RPMI7951 (cell line): Measurements from ENCODE around the gene SAG. TPM values are rescaled to one million over a fixed set of nuclear protein-coding genes. Genes with fewer than 3 reads are reported as not detected.
A peak's percentile ranks its signal among the peaks of the same experiment; 100 is the strongest.
"Not testable (repeated sequence)": the region's sequence is repeated elsewhere in the genome, so short reads cannot be mapped to it uniquely, and the experiment has no call there.

Experiments used
- DNase-seq: peaks from one replicate; pipeline ENCODE4 v3.0.0-alpha.2; 2012; ENCODE audit warnings: low read depth
- total RNA-seq: library from RNA; depleted of rRNA; stranded (reverse); fragments of >200 nt; shearing (Covaris generic); gene quantifications from 2 replicates; pipeline ENCODE4 v1.2.3, GENCODE V29; 2014

SAG gene
- total RNA-seq, 1 experiment from 2014 or later: 0.12 TPM

- DNase-seq: no peak
Observed at GRCh38 chr2:233354971-233355574, 47.5 kb downstream of the SAG start.

DNA sequence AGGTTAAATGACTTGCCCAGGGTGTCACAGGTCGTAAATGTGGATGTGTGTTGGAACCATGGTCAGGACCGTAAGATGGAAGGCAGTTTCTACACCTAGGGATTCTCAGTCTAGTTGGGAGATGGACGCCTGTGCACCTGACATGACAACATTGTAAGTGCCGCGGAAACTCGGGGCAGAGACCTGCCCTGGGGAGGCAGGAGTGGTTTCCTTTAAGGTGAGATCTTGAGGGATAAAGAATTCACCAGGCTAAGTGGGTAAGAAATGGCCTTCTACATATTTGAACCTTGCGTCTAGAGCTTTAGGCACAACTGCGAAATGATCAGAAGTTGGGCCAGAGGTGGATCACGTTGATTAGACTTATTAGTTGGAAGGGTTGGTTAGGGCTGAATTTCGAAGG lies 48.3 kb downstream of the SAG start:
- no peak for DNase-seq

DNA sequence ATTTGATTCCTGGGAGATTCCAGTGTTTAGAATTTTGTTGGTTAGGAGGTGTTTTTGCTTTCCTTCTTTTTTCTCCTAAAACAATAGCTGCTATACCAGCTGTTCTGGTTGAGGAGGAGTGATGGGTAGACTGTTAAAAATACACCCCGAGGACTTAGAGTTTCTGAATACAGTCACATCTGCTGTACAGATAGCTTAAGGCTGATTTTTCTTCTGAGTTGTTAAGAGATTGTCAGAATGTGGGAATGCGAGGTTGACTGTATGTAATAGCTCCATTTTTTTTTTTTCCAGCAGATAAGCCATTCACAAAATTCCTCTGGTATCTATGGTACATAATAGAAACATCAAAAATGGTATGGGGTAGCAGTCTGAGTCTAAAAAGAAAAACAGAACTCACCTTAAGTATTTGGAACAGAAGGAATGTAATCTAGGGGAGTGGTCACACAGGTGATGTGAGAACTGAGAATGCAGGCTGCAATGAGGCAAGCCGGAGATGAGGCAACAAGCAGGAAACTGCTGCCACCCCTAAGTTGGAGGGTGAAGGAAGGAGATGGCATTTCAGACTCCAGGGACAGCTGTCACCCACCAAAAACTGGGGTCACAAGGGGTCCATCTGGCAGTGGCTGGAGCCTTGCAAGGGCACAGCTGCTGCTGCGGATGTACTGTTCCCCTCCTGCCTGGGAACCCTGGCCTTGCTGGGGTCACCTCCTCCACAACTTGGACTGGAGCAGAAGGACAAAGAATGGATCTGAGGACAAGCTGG lies 49.1 kb downstream of the SAG start:
- DNase-seq: no peak

DNA sequence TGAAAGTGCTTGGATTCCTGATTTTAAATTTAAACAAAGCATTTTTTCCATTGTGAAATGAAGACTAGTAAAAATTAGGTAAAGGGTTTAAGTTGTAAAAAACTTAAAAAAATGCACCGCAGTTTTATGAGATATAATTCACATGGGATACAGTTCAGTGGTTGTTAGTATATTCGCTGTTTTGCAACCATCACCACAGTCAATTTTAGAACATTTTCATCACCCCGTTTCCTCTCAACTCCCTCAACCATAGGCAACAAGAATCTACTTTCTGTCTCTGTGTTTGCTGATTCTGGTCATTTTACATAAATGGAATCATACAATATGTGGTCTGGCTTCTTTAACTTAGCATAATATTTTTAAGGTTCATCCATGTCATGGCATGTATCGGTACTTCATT lies 50.7 kb downstream of the SAG start:
- DNase-seq: no peak

DNA sequence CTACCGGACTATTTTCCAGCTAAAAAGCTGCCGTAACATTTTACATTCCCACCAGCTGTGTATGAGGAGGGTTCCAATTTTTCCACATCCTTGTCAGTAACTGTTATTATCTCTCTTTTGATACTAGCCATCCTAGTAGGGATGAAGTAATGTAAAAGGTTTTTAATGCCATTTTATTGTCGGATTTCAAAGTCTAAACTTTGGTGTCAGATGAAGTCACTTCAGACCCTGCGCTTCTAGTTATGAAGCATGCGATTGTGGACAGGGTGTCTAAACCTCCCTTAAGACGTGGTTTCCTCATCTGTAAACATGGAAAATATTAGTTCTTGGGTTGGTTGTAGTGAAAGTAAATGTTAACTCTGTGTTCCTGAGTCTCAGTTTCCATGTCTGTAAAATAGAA lies 51.3 kb downstream of the SAG start:
- DNase-seq: no peak

DNA sequence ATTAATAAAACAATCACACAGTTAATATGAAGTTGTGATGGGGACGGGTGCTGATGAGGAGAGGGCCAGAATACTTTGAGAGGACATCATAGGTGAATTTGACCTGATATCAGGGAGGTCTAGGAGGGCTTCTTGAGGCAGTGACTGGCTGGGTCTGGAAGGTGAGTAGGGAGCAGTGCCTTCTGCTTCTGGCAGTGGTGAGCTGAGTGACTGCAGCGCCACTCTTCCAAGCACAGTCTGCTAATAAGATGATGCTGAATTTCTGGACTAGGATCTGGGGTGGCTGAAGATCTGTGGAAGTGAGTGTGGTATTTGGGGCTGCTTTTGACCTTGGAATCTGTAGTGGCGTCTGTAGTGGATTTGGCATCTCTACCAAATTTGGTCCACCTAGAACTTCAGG lies 52.2 kb downstream of the SAG start:
- DNase-seq: no peak

DNA sequence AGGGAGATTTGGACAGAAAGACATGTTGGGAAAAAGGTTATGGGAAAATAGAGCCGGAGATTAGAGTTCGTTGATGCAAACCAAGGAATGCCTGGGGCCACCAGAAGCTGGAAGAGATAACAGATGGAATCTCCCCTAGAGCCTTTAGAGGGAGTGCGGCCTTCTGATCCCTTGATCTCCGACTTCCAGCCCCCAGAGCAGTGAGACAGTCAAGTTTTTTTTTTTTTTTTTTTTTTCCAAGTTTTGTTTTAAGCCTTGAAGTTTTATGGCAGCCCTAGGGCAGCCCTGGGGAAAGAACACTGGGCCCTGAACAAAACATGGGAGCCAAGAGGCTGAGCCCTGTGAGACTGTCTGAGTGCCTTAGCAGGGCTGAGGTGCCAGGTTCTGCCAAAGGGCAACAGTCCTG lies 53.2 kb downstream of the SAG start:
- DNase-seq: peak; percentile 59

- DNase-seq: no peak
Observed at GRCh38 chr2:233361297-233361696, 53.7 kb downstream of the SAG start.

DNA sequence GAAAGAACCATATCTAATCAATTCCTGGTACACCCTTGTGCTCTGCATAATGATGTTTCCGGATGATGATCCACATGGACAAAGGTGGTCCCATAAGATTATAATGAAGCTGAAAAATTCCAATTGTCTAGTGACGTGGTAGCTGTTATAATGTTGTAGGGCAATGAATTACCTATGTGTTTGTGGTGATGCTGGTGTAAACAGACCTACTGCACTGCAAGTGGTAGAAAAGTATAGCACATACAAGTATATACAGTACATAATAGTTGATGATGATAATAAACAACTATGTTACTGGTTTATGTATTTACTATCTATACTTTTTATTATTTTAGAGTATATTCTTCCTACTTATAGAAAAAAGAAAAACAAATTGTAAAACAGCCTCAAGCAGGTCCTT lies 55.1 kb downstream of the SAG start:
- DNase-seq: no peak

DNA sequence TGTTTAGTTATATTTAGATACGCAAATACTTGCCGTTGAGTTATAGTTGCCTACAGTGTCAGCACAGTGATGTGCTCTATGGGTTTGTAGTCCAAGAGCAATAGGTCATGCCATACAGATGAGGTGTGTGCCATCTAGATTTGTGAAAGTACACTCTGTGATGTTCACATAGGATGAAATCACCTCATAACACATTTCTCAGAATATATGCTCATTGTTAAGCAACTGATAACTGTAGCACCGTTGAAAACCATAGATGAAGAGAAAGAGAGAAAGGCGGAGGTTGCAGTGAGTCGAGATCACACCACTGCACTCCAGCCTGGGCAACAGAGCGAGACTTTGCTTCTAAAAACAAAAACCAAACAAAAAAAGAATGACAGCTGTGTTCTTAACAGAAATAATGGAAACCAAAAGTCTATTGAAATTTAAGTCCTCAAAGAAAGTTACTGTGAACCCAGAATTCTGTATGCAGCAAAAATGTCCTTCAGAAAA lies 56.2 kb downstream of the SAG start:
- no peak for DNase-seq

DNA sequence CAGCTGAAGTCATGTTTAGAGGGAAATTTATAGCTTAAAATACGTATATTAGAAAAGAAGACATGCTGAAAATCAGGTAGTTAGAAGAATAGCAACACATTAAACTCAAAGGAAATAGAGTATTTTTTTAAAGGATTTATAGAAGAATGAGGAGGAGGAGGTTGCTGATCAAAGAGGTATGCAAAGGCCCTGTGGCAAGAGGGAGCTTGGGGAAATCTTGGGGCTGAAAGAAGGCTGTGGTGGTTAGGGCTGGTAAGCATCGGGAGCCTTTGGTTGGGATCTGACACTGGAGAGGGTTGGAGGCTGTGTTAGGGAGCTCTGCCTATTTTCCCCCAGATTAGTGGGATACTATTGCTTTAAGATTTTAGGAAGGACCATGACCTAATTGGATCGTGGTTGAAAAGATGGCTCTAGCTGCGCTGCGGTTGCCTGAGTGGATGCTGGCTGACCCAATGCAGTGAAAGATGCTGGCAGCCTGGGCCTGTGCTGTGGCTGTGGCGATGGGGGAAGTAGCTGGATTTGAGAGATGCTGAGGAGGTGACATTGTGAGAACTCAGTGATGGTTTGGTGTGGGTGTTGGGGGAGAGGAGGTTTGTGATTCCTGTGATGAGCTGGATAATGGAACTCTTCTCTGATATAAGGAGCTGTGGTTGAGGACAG lies 58.4 kb downstream of the SAG start:
- DNase-seq: no peak

DNA sequence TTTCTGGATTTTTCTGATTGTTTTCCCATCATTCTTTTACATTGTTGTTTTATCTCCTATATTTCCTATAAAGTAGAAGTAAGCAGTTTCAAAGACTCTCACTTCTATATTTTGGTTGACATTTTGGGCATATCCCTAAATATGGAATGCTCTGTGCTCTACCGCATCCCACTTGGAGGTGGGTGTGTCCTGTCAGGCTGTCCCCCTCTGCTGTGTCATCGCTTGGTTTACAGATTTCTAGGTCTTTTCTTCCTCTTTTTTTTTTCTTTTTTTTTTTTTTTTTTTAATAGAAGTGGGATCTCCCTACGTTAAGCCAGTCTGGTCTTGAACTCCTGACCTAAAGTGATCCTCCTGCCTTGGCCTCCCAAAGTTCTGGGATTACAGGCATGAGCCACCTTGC lies 60.0 kb downstream of the SAG start:
- no peak for DNase-seq

DNA sequence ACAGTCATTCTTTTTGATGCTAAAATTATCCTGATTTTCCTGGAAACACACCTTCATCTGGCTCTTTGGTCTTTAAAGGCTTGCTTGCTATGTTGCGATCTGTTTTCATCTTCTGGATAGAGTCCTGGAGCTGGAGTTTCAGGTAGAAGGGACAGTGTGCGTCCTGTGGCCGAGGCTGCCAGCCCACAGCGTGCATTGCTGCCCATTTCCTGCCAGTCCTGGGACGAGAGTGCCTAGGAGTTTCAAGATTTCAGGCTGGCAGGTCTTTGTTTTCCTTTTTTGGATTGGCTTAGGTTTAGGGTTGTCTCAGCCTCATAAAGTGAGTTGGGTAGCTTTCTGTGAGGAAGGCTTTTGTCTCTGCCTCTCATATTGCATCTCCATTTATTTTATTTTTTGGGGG lies 61.1 kb downstream of the SAG start:
- no peak for DNase-seq

- DNase-seq: no peak
Observed at GRCh38 chr2:233369462-233369861, 61.8 kb downstream of the SAG start.

DNA sequence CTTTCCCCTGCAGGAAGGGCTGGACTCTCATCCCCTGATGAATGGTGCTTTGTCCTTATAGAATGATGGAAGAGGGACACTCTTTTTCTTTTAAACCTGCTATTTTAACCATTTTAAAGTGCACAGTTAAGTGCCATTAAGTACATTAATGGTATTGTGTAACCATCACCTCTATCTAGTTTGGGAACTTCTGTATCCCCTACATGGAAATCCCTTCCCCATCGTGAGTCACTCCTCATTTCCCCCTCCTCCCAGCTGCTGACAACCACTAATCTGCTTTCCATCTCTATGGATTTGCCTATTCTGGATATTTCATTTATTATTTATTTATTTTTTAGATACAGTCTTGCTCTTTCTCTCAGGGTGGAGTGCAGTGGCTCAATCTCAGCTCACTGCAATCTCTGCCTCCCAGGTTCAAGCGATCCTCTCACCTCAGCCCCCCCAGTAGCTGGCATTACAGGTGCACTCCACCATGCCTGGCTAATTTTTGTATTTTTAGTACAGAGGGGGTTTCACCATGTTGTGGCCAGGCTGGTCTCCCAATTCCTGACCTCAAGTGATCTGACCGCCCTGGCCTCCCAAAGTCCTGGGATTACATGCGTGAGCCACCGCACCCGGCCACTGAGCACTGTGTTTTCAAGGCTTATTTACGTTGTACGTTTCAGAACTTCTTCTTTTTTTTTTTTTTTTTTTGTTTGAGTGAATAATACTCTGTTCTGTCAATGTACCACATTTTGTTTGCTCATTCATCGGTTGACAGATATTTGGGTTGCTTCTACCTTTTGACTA lies 62.5 kb downstream of the SAG start:
- DNase-seq: no peak

- no peak for DNase-seq
Observed at GRCh38 chr2:233371641-233372040, 64.0 kb downstream of the SAG start.

DNA sequence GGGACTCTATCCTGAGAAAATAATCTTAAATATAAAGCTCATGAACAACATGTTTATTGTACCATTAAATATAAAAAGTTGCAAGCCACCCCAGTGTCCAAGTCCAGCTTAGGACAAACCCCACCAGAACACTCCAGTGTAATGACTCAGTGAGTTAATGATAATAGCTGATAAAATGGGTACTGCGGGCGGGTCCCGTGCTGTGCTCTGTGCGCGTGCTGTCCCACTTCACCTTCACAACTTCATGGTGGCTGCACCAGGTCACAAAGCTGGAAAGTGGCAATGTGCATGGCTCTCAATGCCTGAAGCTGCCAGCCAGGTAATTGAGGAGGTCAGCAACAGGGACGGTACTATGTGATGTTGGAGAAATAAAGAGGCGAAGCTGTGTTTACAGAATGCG lies 65.2 kb downstream of the SAG start:
- no peak for DNase-seq

DNA sequence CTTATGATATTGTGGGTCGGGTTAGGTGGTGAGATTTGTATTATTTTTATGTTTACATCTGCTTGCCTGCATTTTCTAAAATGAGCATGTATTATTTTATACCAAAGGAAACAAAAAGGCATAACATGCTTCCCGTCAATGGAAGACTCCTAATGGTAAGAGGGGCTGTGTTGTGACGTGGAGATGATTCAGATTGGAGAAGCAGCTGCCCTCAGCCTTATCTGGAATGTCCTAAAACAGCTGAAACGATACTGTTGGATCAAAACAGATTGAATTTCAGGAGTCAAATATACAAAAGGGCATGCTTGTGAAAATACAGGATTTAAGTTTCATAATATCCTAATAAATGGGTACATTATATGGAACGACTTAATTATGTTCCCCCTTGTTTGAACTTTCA lies 65.7 kb downstream of the SAG start:
- DNase-seq: no peak

GRCh38 chr2:233374776-233375175 lies 67.2 kb downstream of the SAG start:
- not testable (repeated sequence) for DNase-seq

- no peak for DNase-seq
Observed at GRCh38 chr2:233375490-233376314, 68.1 kb downstream of the SAG start.

DNA sequence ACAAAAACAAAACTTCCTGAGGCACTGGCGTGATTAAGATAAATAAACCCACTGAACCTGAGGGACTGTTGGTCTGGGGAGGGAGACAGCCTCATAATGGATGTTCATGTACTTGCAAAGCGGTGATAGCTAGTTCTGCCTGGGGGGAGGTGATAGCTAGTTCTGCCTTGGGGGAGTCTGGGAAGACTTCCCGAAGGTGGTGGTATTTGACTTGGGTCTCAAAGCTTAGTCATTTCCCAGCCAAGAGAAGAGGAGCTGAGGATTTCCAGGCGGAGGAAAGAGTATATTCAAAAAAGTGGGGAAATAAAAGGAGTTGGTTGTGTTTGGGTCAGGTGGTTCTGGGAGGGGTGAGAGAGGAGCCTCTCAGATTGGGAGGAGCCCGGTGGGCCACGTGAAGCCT lies 71.4 kb downstream of the SAG start:
- DNase-seq: no peak
